HepG2 (cell line): ENCODE data around the gene ANO10. TPM values are rescaled to one million over a fixed set of nuclear protein-coding genes. Genes with fewer than 3 reads are reported as not detected.

Experiments used
- ATAC-seq: fragments of 200-7000 bp; cut with Tn5 transposase; 3 replicates; pipeline ENCODE4 v1.9.1; 2020; ENCODE audit warnings: mild to moderate bottlenecking, moderate library complexity
- BruUV-seq: library from RNA; stranded (reverse); fragments of 400-500 nt; replicated peaks from 2 replicates; lab custom pipeline; 2021; lab: Mats Ljungman, UMichigan
- CTCF ChIA-PET: fragments of 300-600 bp; formaldehyde crosslinking; extraction: SDS; loops from one replicate; lab custom pipeline; 2021; ENCODE audit warnings: low total read pairs, inconsistent platforms, low intra/inter-chr PET ratio; lab: Yijun Ruan, JAX
- POLR2A ChIA-PET: fragments of 350-600 bp; sonication (Branson Sonifier 250); formaldehyde crosslinking; loops from one replicate; lab custom pipeline; 2020; ENCODE audit warnings: antibody characterized with exemption, inconsistent platforms; lab: Yijun Ruan, JAX
- DNase-seq: peaks from one replicate; pipeline ENCODE4 v3.0.0-alpha.2; 2015; ENCODE audit warnings: low spot score
- FAIRE-seq: peaks from 3 replicates; lab custom pipeline; 2011; peaks lifted over from hg19 to GRCh38; lab: Jason Lieb, UNC
- H2AFZ ChIP-seq: one replicate; pipeline ENCODE4 v1.6.1; 2011; ENCODE audit warnings: low read length, inconsistent platforms
- H3K27ac ChIP-seq: fragments of 300-600 bp; 3 replicates; pipeline ENCODE4 v1.8.0; 2011; ENCODE audit warnings: mixed run types, mild to moderate bottlenecking, mixed read lengths, low read length, inconsistent platforms; ENCODE audit not compliant: insufficient read depth; ENCODE audit errors: extremely low read length
- H3K27me3 ChIP-seq, 2 experiments: fragments of 200-600 bp in 1 of 2; 2 replicates in 1 of 2; 3 replicates in 1 of 2; pipeline versions ENCODE4 v1.6.0 to v1.8.0; 2011; ENCODE audit warnings: low read length in 2 of 2, mild to moderate bottlenecking in 2 of 2, moderate library complexity in 2 of 2, inconsistent platforms in 1 of 2; ENCODE audit not compliant: insufficient read depth in 2 of 2, control insufficient read depth in 1 of 2
- H3K36me3 ChIP-seq, 2 experiments: fragments of 200-600 bp in 1 of 2; replicated peaks in 1 of 2; 2 replicates in 1 of 2; 3 replicates in 1 of 2; pipeline versions ENCODE4 v1.5.1 to v1.8.0; 2011; ENCODE audit warnings: low read length in 2 of 2, inconsistent platforms in 1 of 2; ENCODE audit not compliant: insufficient read depth in 2 of 2, control insufficient read depth in 1 of 2
- H3K4me1 ChIP-seq: 2 replicates; pipeline ENCODE4 v1.5.1; 2012; ENCODE audit warnings: low read length, inconsistent platforms; ENCODE audit not compliant: insufficient read depth
- H3K4me2 ChIP-seq: 2 replicates; pipeline ENCODE4 v1.6.0; 2011; ENCODE audit warnings: low read depth, low read length, inconsistent platforms
- H3K4me3 ChIP-seq, 3 experiments: fragments of 200-600 bp in 1 of 3; sonication (generic), shearing (Covaris generic) in 1 of 3; replicated peaks in 1 of 3; 2 replicates each; pipeline ENCODE4 v1.5.1; 2011 to 2016; ENCODE audit warnings: low read length in 3 of 3, inconsistent platforms in 2 of 3, low read depth in 2 of 3, mild to moderate bottlenecking in 2 of 3, control low read depth in 1 of 3, mixed read lengths in 1 of 3; ENCODE audit not compliant: insufficient read depth in 1 of 3
- H3K79me2 ChIP-seq: one replicate; pipeline ENCODE4 v1.6.1; 2011; ENCODE audit warnings: low read length, inconsistent platforms; ENCODE audit not compliant: insufficient read depth
- H3K9ac ChIP-seq: 2 replicates; pipeline ENCODE4 v1.6.0; 2011; ENCODE audit warnings: mild to moderate bottlenecking, low read depth, low read length, inconsistent platforms; ENCODE audit not compliant: insufficient read depth
- H3K9me3 ChIP-seq: 2 replicates; pipeline ENCODE4 v1.5.1; 2012; ENCODE audit warnings: mild to moderate bottlenecking, low read length
- H4K20me1 ChIP-seq: 2 replicates; pipeline ENCODE4 v1.6.0; 2011; ENCODE audit warnings: inconsistent platforms, mild to moderate bottlenecking, low read length, moderate library complexity; ENCODE audit not compliant: insufficient read depth
- PAF1 ChIP-seq: IDR thresholded peaks from 2 replicates; pipeline ENCODE4 v1.6.1; 2016; ENCODE audit warnings: missing genetic modification reagents, missing compliant biosample characterization
- PAXIP1 ChIP-seq: sonication (generic); formaldehyde crosslinking; conservative IDR thresholded peaks from 2 replicates; pipeline ENCODE4 v1.4.0; 2020; ENCODE audit warnings: mild to moderate bottlenecking, missing genetic modification reagents, moderate library complexity
- THAP11 ChIP-seq: IDR thresholded peaks from 2 replicates; pipeline ENCODE4 v1.6.1; 2016; ENCODE audit warnings: missing biosample characterization, missing genetic modification reagents
- ZBTB14 ChIP-seq: sonication (generic); formaldehyde crosslinking; IDR thresholded peaks from 2 replicates; pipeline ENCODE4 v1.4.0; 2020; ENCODE audit warnings: missing genetic modification reagents
- ZNF225 ChIP-seq: sonication (generic); formaldehyde crosslinking; IDR thresholded peaks from 2 replicates; pipeline ENCODE4 v1.4.0; 2020; ENCODE audit warnings: mild to moderate bottlenecking, missing genetic modification reagents
- ZNF530 ChIP-seq: sonication (generic); formaldehyde crosslinking; IDR thresholded peaks from 2 replicates; pipeline ENCODE4 v1.5.0; 2020; ENCODE audit warnings: low read depth, mild to moderate bottlenecking, missing genetic modification reagents
- ZNF761 ChIP-seq: sonication (generic); formaldehyde crosslinking; conservative IDR thresholded peaks from 2 replicates; pipeline ENCODE4 v1.4.0; 2020; ENCODE audit warnings: mild to moderate bottlenecking, missing genetic modification reagents
- ZNF768 ChIP-seq: sonication (generic); formaldehyde crosslinking; IDR thresholded peaks from 2 replicates; pipeline ENCODE4 v1.4.0; 2020; ENCODE audit warnings: missing genetic modification reagents
- WGBS: methylation state at CpG from one replicate; pipeline ENCODE4 v1.1.6; 2017; ENCODE audit warnings: low lambda C conversion rate; 5-methylcytosine and 5-hydroxymethylcytosine counted together
- in situ Hi-C: cut with HindIII; loops from 2 replicates; pipeline ENCODE4 v1.10.0; 2017; ENCODE audit warnings: low pct_unique_long_range_greater_than_20kb; ENCODE audit not compliant: extremely low pct_ligation_motif_present
- intact Hi-C: fragments of 100-400 bp; cut with micrococcal nuclease; formaldehyde crosslinking; loops from one replicate; pipeline ENCODE4 v1.10.0; 2022; ENCODE audit not compliant: unreplicated experiment
- polyA plus RNA-seq, 8 experiments: library from polyadenylated mRNA; depleted of rRNA in 3 of 8; stranded (reverse) in 7 of 8; unstranded in 1 of 8; fragments of >200 nt; fragmentation: Illumina TruSeq in 4 of 8; extraction: Trizol in 4 of 8; gene quantifications; 2 replicates each; pipeline versions ENCODE4 v1.2.1 to v1.2.3, GENCODE V29; 2011 to 2016; ENCODE audit warnings: low read depth in 4 of 8, missing spikeins in 1 of 8, mixed read lengths in 1 of 8; ENCODE audit not compliant: insufficient read depth in 1 of 8
- total RNA-seq, 5 experiments: library from RNA; depleted of rRNA; stranded (reverse); fragments of >200 nt; fragmentation: Illumina TruSeq; extraction: Trizol; gene quantifications; 2 replicates each; pipeline ENCODE4 v1.2.3, GENCODE V29; 2016; ENCODE audit warnings: low read depth in 1 of 5
- TF ChIP-seq, protein P1 (sequence below): sonication (generic); formaldehyde crosslinking; IDR thresholded peaks from 2 replicates; pipeline ENCODE4 v1.8.1; 2023; ENCODE audit warnings: missing genetic modification reagents, inconsistent platforms, borderline replicate concordance
- TF ChIP-seq, protein P2 (sequence below): IDR thresholded peaks from 2 replicates; pipeline ENCODE4 v1.6.1; 2016; ENCODE audit warnings: low read depth

Gene ANO10
- total and polyA plus RNA-seq, 2 of the 13 experiments (the other 11 are each of a cell fraction or from before 2014, with no cell fraction given), result 10.4 to 13.1 TPM

GRCh38 chr3:43489930-43490329 is 131.9 kb downstream of the ANO10 start:
- in situ Hi-C loops, result no loop called here
- H3K9me3 ChIP-seq, result no peaks in the 10 kb centered on the region
- no peaks in the 10 kb centered on the region for H3K79me2 ChIP-seq
- POLR2A ChIA-PET, result no interaction called here
- no peaks in the 10 kb centered on the region for H3K27me3 ChIP-seq
- CTCF ChIA-PET, result no interaction called here
- no peaks in the 10 kb centered on the region for H3K36me3 ChIP-seq
- no peak overlapping the region for H3K9ac ChIP-seq
- no peak overlapping the region for H3K27ac ChIP-seq
- FAIRE-seq, result no peak
- peaks cover 6% of the 10 kb centered on the region; the same call in 1 of the 2 replicates for H3K4me1 ChIP-seq
- no peak for TF ChIP-seq ZNF530
- no peaks in the 10 kb centered on the region for H4K20me1 ChIP-seq
- DNase-seq, result no peak
- no peak for ATAC-seq
- BruUV-seq, result no TSS peak
- no peak overlapping the region for H2AFZ ChIP-seq
- WGBS, result 73% methylated on average over 5 of the region's 5 CpGs
- H3K4me3 ChIP-seq, result no peak overlapping the region
- intact Hi-C loops, result no loop called here
- H3K4me2 ChIP-seq, result no peak overlapping the region

- H3K9ac ChIP-seq, result no peak overlapping the region
- BruUV-seq, result no TSS peak
- TF ChIP-seq, protein P1, sequence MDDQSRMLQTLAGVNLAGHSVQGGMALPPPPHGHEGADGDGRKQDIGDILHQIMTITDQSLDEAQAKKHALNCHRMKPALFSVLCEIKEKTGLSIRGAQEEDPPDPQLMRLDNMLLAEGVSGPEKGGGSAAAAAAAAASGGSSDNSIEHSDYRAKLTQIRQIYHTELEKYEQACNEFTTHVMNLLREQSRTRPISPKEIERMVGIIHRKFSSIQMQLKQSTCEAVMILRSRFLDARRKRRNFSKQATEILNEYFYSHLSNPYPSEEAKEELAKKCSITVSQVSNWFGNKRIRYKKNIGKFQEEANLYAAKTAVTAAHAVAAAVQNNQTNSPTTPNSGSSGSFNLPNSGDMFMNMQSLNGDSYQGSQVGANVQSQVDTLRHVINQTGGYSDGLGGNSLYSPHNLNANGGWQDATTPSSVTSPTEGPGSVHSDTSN (CRISPR knock-in tag), result no peak
- no peak for TF ChIP-seq PAF1 (CRISPR knock-in tag)
- TF ChIP-seq ZBTB14 (CRISPR knock-in tag), result no peak
- no peak for TF ChIP-seq THAP11 (CRISPR knock-in tag)
- TF ChIP-seq PAXIP1 (CRISPR knock-in tag), result no peak
- TF ChIP-seq, protein P2, sequence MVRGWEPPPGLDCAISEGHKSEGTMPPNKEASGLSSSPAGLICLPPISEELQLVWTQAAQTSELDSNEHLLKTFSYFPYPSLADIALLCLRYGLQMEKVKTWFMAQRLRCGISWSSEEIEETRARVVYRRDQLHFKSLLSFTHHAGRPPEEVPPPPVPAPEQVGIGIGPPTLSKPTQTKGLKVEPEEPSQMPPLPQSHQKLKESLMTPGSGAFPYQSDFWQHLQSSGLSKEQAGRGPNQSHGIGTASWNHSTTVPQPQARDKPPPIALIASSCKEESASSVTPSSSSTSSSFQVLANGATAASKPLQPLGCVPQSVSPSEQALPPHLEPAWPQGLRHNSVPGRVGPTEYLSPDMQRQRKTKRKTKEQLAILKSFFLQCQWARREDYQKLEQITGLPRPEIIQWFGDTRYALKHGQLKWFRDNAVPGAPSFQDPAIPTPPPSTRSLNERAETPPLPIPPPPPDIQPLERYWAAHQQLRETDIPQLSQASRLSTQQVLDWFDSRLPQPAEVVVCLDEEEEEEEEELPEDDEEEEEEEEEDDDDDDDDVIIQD, result no peak
- TF ChIP-seq ZNF768 (CRISPR knock-in tag), result no peak
- TF ChIP-seq ZNF761 (CRISPR knock-in tag), result no peak
- TF ChIP-seq ZNF225 (CRISPR knock-in tag), result no peak
These were observed 135.9 kb downstream of the ANO10 start for GRCh38 chr3:43485931-43486330.

More at GRCh38 chr3:43485931-43486330, 135.9 kb downstream of the ANO10 start:
- ATAC-seq (no peak), DNase-seq (no peak), FAIRE-seq (no peak)
- in situ Hi-C loops, result no loop called here
- ChIA-PET POLR2A (no interaction called here), CTCF (no interaction called here)
- no peaks in the 10 kb centered on the region for H3K4me1 ChIP-seq
- H3K27ac ChIP-seq, result no peak overlapping the region
- no peaks in the 10 kb centered on the region for H3K79me2 ChIP-seq
- no peak overlapping the region for H3K4me3 ChIP-seq
- no peaks in the 10 kb centered on the region for H3K36me3 ChIP-seq
- H3K27me3 ChIP-seq, result no peaks in the 10 kb centered on the region
- WGBS, result 80% methylated on average over 1 of the region's 1 CpG
- intact Hi-C loops, result no loop called here
- H4K20me1 ChIP-seq, result no peaks in the 10 kb centered on the region
- no peak overlapping the region for H3K4me2 ChIP-seq
- H2AFZ ChIP-seq, result no peak overlapping the region
- H3K9me3 ChIP-seq, result no peaks in the 10 kb centered on the region
